Left lung (tissue), 10 donors: Measurements from ENCODE around the gene C12orf54. TPM values are rescaled to one million over a fixed set of nuclear protein-coding genes. Genes with fewer than 3 reads are reported as not detected.

Experiments
- ATAC-seq: fragments of 200-7000 bp; cut with Tn5 transposase; one replicate; pipeline ENCODE4 v1.9.1; 2020; ENCODE audit warnings: moderate library complexity
- DNase-seq, 4 donors: peaks; one replicate each; pipeline ENCODE4 v3.0.0-alpha.2; 2013 to 2020
- H3K27ac ChIP-seq, 2 donors: fragments of 200-600 bp; sonication (generic) in 1 of 2; one replicate each; pipeline versions ENCODE4 v1.5.0 to v1.8.0; 2020 to 2021
- H3K27me3 ChIP-seq, 2 donors: fragments of 200-600 bp; sonication (generic) in 1 of 2; one replicate each; pipeline versions ENCODE4 v1.5.0 to v1.8.0; 2020 to 2021
- H3K36me3 ChIP-seq, 2 donors: fragments of 200-600 bp; sonication (generic) in 1 of 2; one replicate each; pipeline versions ENCODE4 v1.5.0 to v1.8.0; 2020 to 2021
- H3K4me1 ChIP-seq, 2 donors: fragments of 200-600 bp; one replicate each; pipeline ENCODE4 v1.8.0; 2021
- H3K4me3 ChIP-seq, 2 donors: fragments of 200-600 bp; sonication (generic) in 1 of 2; one replicate each; pipeline versions ENCODE4 v1.5.0 to v1.8.0; 2020 to 2021; ENCODE audit warnings: mild to moderate bottlenecking in 1 of 2
- H3K9me3 ChIP-seq, 2 donors: fragments of 200-600 bp; sonication (generic) in 1 of 2; one replicate each; pipeline versions ENCODE4 v1.5.0 to v1.8.0; 2020 to 2021
- CTCF ChIP-seq, 2 donors: fragments of 200-600 bp; sonication (generic) in 1 of 2; IDR thresholded peaks; one replicate each; pipeline versions ENCODE4 v1.5.0 to v1.8.0; 2021; ENCODE audit warnings: antibody characterized with exemption in 2 of 2
- intact Hi-C, 2 donors: fragments of 100-400 bp; cut with DNase I; formaldehyde crosslinking; loops; one replicate each; pipeline versions ENCODE4 v1.11.2 to v1.14.2; 2022
- polyA plus RNA-seq, 6 donors: library from polyadenylated mRNA; unstranded; fragments of 120-200 nt; gene quantifications; one replicate each; pipeline ENCODE4 v1.2.1, GENCODE V29; 2013; ENCODE audit not compliant: insufficient read length in 6 of 6
- total RNA-seq, 2 donors: library from RNA; stranded (reverse); fragmentation: NEBNext Ultra II Directional; extraction: Animal tissue kit (Norgen Biotek cat#: 25700); gene quantifications; one replicate each; pipeline ENCODE4 v1.2.1, GENCODE V29; 2021
- donor health status: DM: no; HTN: yes; CAD: no.
- donor health status: DM: no; HTN: no; CAD: no.

C12orf54 gene
- total and polyA plus RNA-seq, 8 donors: 0.35 to 1.7 (median 0.81) TPM; not detected in 2

- DNase-seq: peak in 1 of 4 donors; percentile 67
- Histone ChIP-seq H3K9me3 (no peaks in the 10 kb centered on the region), H3K27ac (no peak overlapping the region), H3K27me3 (no peaks in the 10 kb centered on the region), H3K36me3 (no peaks in the 10 kb centered on the region), H3K4me1 (no peaks in the 10 kb centered on the region), H3K4me3 (no peak overlapping the region)
- intact Hi-C loops: no loop called here
- no peak for ATAC-seq
- no peak for TF ChIP-seq CTCF (IDR thresholded peaks at IDR 0.05)
Observed at GRCh38 chr12:48527891-48528670, 45.8 kb downstream of the C12orf54 start.

DNA sequence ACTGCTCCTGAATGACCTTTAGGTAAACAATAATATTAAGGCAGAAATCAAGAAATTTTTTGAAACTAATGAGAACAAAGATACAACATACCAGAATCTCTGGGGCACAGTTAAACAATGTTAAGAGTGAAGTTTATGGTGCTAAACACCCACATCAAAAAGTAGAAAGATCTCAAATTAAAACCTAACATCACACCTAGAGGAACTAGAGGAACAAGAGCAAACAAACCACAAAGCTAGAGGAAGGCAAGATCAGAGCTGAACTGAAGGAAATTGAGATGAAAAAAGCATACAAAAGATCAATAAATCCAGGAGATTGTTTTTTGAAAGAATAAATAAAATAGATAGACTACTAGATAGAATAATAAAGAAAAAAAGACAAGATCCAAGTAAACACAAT lies 50.3 kb downstream of the C12orf54 start:
- no peak for DNase-seq
- intact Hi-C loops: no loop called here

DNA sequence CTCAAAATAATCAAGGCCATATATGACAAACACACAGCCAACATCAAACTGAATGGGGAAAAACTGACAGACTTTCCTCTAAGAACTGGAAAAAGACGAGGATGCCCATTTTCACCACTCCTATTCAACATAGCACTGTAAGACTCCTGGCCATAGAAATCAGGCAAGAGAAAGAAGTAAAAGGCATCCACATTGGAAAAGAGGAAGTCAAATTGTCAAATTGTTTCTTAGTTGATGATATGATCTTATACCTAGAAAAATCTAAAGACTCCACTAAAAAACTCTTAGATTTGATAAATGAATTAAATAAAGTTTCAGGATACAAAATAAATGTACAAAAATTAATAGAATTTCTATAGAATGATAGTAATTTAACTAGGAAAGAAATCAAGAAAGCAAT lies 54.3 kb downstream of the C12orf54 start:
- no peak for TF ChIP-seq CTCF (IDR thresholded peaks at IDR 0.05)
- Histone ChIP-seq H3K9me3 (peaks cover 0 to 3% of the 10 kb centered on the region in 2 donors), H3K27me3 (no peaks in the 10 kb centered on the region), H3K4me1 (no peaks in the 10 kb centered on the region), H3K36me3 (no peaks in the 10 kb centered on the region), H3K4me3 (no peak overlapping the region), H3K27ac (no peak overlapping the region)
- no peak for DNase-seq
- intact Hi-C loops: no loop called here
- ATAC-seq: no peak

More for the DNA sequence above, 50.3 kb downstream of the C12orf54 start:
- TF ChIP-seq CTCF (IDR thresholded peaks at IDR 0.05): no peak
- H3K27ac ChIP-seq: no peak overlapping the region
- ATAC-seq: no peak
- H3K4me3 ChIP-seq: no peak overlapping the region
- H3K4me1 ChIP-seq: no peaks in the 10 kb centered on the region
- no peaks in the 10 kb centered on the region for H3K27me3 ChIP-seq
- peaks cover 0 to 3% of the 10 kb centered on the region in 2 donors for H3K9me3 ChIP-seq
- no peaks in the 10 kb centered on the region for H3K36me3 ChIP-seq

DNA sequence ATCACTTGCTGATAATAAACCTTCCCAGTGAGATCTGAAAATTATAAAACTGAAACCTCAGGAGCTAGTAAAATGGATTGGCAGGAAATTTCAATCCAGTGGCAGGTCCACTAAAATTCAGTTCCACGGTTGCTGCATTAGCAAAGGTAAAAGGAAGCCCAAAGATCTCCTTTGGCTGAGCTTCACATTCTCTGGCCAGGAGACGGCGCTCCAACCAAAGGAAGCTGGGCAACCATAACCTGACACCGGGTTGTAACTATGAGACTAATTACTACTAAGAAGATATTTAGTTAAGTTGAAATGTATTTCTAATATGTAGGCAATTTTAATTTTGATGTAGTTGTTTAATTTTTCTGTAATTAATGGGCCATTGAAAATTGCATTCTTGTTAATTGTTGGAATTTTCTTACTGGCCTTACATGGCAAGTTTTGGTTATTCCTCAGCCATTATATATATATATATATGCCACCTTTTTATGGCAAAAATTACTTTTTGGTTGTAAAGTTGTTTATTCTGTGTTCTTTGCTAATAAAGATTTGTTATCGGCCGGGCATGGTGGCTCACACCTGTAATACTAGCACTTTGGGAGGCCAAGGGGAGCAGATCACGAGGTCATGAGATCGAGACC lies 60.1 kb downstream of the C12orf54 start:
- peak; percentile 5 to 44 (median 35) for DNase-seq
- Histone ChIP-seq H3K4me1 (no peaks in the 10 kb centered on the region), H3K36me3 (no peaks in the 10 kb centered on the region), H3K9me3 (no peaks in the 10 kb centered on the region), H3K27ac (no peak overlapping the region), H3K4me3 (no peak overlapping the region), H3K27me3 (peaks cover 0 to 5% of the 10 kb centered on the region in 2 donors)
- peak; percentile 41 to 52 for TF ChIP-seq CTCF (IDR thresholded peaks at IDR 0.05)
- ATAC-seq: peak; percentile 91
- intact Hi-C loops: no loop called here

DNA sequence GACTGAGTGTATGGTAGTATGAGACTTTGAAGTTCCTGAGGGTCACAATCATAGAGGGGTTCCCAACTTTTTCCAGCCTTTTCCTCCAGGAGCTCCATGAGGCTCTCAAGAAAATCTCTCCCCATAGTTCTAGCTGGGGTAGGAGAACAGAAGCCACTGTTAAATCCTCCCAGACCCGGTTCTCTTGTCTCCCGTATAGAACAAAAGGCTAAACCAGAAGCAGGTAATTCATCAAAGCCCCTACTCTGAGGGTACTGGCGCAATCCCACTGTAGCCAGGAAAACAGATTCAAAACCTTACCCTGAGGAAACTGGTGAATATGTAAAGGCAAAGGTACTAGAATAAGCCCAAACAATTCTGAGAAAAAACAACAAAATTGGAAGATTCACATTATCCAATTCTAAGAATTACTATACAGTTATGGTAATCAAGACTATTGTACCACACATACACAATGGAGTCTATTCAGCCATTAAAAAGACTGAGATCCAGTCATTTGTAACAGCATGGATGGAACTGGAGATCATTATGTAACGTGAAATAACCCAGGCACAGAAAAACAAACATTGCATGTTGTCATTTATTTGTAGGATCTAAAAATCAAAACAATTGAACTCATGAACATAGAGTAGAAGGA lies 63.7 kb downstream of the C12orf54 start:
- Histone ChIP-seq H3K27ac (no peak overlapping the region), H3K4me3 (no peak overlapping the region), H3K4me1 (no peaks in the 10 kb centered on the region), H3K9me3 (no peaks in the 10 kb centered on the region), H3K36me3 (no peaks in the 10 kb centered on the region), H3K27me3 (peaks cover 0 to 5% of the 10 kb centered on the region in 2 donors)
- intact Hi-C loops: no loop called here
- no peak for ATAC-seq
- TF ChIP-seq CTCF (IDR thresholded peaks at IDR 0.05): no peak
- DNase-seq: no peak
